ENCODE results near the gene TRIM73. TPM values are rescaled to one million over a fixed set of nuclear protein-coding genes. Genes with fewer than 3 reads are reported as not detected.
"Not testable (repeated sequence)": the region's sequence is repeated elsewhere in the genome, so short reads cannot be mapped to it uniquely, and the experiment has no call there.

The TRIM73 gene
- 1 to 10 TPM; 2.8 to 9.3 (median 4.6) TPM for total RNA-seq

DNA sequence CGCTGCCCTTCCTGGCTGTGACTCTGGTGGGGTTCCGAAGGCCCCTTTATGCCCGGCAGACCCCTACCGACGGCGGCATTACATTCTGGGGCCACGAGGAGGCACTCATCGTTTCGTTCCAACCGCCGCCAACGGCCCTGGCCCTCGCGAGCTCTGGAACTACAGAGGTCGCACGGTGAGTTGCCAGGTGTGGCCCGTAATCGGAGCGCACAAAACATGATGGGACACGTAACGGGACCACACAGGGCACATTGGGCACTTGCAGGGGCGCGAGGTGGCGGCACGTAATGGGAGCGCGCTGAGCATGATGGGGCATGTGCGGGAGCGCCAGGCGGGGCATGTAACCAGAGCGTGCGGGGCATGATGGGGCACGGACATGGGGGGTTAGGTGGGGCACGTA is at the start of gene TRIM73:
TRIM73 (plus strand) TSS at position 301 of the 400 bp plus-strand sequence. CDS start 3,305 bp downstream, outside the sequence.
- H3K9me3 ChIP-seq; H3K27me3 ChIP-seq; H3K36me3 ChIP-seq; H3K27ac ChIP-seq; H3K4me1 ChIP-seq; DNase-seq (ENCODE audit: low spot score in 2 of 2); H3K4me3 ChIP-seq: not testable (repeated sequence)
- WGBS, 2 donors, result no CpG with 5 or more reads among the region's 34 CpGs

GRCh38 chr7:75358671-75359541 is 36.5 kb upstream of the TRIM73 start:
- DNase-seq (ENCODE audit: low spot score in 2 of 2); H3K4me1 ChIP-seq; H3K9me3 ChIP-seq; H3K36me3 ChIP-seq; H3K27me3 ChIP-seq: not testable (repeated sequence)
- H3K4me3 ChIP-seq, result peak overlapping the region in 3 of 4 donors; percentile 28 to 49 (median 34)
- H3K27ac ChIP-seq, result peak overlapping the region in 2 of 4 donors; percentile 34 to 69
- no CpG with 5 or more reads among the region's 70 CpGs for WGBS, 2 donors

GRCh38 chr7:75359542-75359848 is 35.9 kb upstream of the TRIM73 start:
- H3K27ac ChIP-seq, result peak overlapping the region in 1 of 4 donors; percentile 69
- not testable (repeated sequence) for H3K4me1 ChIP-seq; H3K27me3 ChIP-seq; DNase-seq (ENCODE audit: low spot score in 2 of 2); H3K9me3 ChIP-seq; H3K36me3 ChIP-seq
- H3K4me3 ChIP-seq, result peak overlapping the region in 3 of 4 donors; percentile 28 to 49 (median 34)
- WGBS, 2 donors, result no CpG with 5 or more reads among the region's 29 CpGs

DNA sequence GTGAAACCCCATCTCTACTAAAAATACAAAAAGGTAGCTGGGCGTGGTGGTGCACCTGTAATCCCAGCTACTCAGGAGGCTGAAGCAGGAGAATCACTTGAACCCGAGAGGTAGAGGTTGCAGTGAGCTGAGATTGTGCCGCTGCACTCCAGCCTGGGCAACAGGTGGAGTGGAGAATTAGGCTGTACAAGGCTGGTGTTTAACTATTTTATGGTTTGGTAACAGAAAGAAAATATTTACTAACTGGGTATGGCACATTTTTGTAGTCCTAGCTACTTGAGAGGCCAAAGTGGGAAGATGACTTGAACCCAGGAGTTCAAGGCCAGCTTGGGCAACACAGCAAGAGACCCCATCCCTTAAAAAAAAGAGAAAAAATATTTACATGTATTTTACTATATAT is 31.4 kb upstream of the TRIM73 start:
- no CpG with 5 or more reads among the region's 3 CpGs for WGBS, 2 donors
- not testable (repeated sequence) for H3K27ac ChIP-seq; H3K27me3 ChIP-seq; H3K9me3 ChIP-seq; H3K36me3 ChIP-seq; H3K4me1 ChIP-seq; DNase-seq (ENCODE audit: low spot score in 2 of 2); H3K4me3 ChIP-seq

DNA sequence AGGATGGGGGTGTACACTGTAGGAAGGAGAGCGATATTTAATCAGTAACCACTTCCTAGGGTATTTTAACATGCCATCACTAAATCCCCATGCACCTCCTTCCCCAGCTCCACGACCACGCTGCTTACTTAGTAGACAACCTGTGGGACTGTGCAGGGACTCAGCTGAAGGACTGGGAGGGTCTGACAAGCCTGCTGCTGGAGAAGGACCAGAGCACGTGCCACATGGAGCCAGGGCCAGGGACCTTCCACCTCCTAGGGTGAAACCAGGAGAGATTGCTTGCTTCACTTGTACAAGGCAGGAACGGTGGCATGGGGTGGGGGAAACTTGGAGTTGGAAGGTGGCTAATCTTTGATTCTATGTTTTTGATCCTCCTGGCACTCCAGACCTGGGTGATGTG is 28.8 kb upstream of the TRIM73 start:
- not testable (repeated sequence) for H3K4me1 ChIP-seq; H3K27ac ChIP-seq; H3K4me3 ChIP-seq; H3K27me3 ChIP-seq; DNase-seq (ENCODE audit: low spot score in 2 of 2); H3K9me3 ChIP-seq; H3K36me3 ChIP-seq
- WGBS, 2 donors, result no CpG with 5 or more reads among the region's 5 CpGs

DNA sequence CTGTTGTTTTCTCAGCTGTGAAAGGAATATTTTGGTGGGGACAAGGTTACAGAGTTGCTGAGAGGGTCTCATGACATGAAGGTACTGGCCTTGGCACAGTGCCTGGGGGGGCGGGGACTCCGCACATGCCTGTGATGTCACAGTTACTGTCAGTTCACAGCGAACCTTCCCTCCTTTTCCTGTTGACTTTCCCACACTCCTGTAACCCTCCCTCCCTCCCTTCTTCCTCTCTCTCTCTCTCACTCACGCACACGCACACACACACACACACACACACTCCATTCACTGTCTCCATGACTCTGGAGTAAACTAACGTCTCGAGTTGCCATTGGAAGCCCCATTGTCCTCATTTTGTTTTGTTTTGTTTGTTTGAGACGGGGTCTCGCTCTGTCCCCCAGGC is 28.1 kb upstream of the TRIM73 start:
- no CpG with 5 or more reads among the region's 9 CpGs for WGBS, 2 donors
- not testable (repeated sequence) for H3K27me3 ChIP-seq; DNase-seq (ENCODE audit: low spot score in 2 of 2); H3K9me3 ChIP-seq; H3K4me1 ChIP-seq; H3K27ac ChIP-seq; H3K4me3 ChIP-seq; H3K36me3 ChIP-seq

- H3K9me3 ChIP-seq; H3K36me3 ChIP-seq; H3K27me3 ChIP-seq; H3K27ac ChIP-seq; DNase-seq (ENCODE audit: low spot score in 2 of 2); H3K4me3 ChIP-seq; H3K4me1 ChIP-seq: not testable (repeated sequence)
- no CpG with 5 or more reads among the region's 4 CpGs for WGBS, 2 donors
These were observed 21.3 kb upstream of the TRIM73 start for GRCh38 chr7:75374144-75374518.

GRCh38 chr7:75374519-75375317 is 20.7 kb upstream of the TRIM73 start:
- not testable (repeated sequence) for H3K4me3 ChIP-seq; H3K36me3 ChIP-seq; H3K27ac ChIP-seq; DNase-seq (ENCODE audit: low spot score in 2 of 2); H3K27me3 ChIP-seq; H3K9me3 ChIP-seq; H3K4me1 ChIP-seq
- no CpG with 5 or more reads among the region's 17 CpGs for WGBS, 2 donors

- no CpG with 5 or more reads among the region's 6 CpGs for WGBS, 2 donors
- H3K36me3 ChIP-seq; H3K9me3 ChIP-seq; H3K4me3 ChIP-seq; H3K27ac ChIP-seq; DNase-seq (ENCODE audit: low spot score in 2 of 2); H3K27me3 ChIP-seq; H3K4me1 ChIP-seq: not testable (repeated sequence)
These were observed 2.2 kb upstream of the TRIM73 start for GRCh38 chr7:75393194-75393593.

DNA sequence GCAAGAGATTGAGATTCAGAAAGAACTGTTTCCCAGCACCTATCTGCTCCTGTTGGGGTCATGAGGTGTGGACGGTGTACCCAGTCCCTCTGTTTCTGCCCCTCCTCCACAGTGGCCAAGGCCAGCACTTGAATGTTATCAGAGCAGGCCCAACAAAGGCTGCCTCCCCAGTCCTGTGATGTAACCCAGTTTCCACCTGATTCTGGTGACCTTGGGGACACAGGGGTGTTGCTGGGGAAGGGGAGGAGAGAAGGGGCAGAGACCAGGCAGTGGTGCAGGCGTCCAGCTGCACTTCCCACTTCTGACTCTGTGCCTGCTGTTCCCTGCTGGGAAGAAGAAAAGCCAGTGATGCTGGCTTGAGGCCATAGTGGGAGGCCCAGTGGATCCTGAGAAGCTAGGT is 2.4 kb downstream of the TRIM73 start:
- not testable (repeated sequence) for H3K4me1 ChIP-seq; DNase-seq (ENCODE audit: low spot score in 2 of 2); H3K36me3 ChIP-seq; H3K27me3 ChIP-seq; H3K27ac ChIP-seq; H3K4me3 ChIP-seq; H3K9me3 ChIP-seq
- WGBS, 2 donors, result no CpG with 5 or more reads among the region's 2 CpGs

DNA sequence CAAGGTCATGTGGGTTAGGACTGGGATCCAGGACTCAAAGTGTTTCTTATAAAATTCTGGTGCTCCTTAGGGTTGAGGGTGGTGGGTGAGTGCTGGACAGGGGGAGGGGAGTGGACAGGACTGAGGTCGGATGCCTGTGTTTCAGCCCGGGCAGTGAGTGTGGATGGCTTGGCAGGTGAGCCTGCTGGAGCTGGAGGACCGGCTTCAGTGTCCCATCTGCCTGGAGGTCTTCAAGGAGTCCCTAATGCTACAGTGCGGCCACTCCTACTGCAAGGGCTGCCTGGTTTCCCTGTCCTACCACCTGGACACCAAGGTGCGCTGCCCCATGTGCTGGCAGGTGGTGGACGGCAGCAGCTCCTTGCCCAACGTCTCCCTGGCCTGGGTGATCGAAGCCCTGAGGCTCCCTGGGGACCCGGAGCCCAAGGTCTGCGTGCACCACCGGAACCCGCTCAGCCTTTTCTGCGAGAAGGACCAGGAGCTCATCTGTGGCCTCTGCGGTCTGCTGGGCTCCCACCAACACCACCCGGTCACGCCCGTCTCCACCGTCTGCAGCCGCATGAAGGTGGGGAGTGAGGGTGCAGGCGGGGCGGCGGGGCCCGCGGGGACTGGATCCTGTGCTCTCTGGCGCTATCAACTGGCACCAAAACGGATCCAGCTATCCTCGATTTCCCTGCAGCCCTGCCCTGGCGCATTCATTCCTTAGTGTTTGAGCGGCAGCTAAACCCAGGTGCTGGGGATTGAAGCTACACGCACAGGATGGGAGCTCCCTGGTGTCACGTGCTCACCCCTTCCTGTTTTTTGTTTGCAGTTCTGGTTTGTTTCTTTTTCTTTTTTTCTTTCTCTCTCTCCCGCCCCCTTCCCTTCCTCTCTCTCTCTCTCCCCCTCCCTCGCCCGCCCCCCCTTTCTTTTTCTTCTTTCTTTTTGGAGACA is 3.6 kb downstream of the TRIM73 start:
- H3K4me3 ChIP-seq; H3K36me3 ChIP-seq; H3K9me3 ChIP-seq; DNase-seq (ENCODE audit: low spot score in 2 of 2); H3K27ac ChIP-seq; H3K27me3 ChIP-seq; H3K4me1 ChIP-seq: not testable (repeated sequence)
- no CpG with 5 or more reads among the region's 34 CpGs for WGBS, 2 donors

DNA sequence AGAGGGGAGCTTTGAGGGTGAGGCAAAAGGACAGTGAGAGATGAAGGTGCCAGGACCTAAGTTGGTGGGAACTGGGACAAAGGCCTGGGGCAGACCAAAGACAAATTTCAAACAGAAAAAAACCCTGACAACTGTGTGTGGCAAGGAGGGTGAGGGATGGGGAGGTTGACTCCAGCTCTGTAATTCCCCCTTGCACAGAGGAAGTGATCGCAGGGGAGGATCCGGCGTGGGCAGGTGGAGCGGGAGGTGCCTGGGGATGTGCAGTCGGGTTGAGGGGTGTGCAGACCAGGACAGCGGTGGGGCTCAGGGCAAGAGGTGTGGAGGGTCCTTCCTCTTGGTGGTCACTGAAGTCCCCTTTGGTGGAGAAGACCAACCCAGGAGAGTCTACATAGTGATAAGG is 5.1 kb downstream of the TRIM73 start:
- not testable (repeated sequence) for H3K4me3 ChIP-seq; H3K9me3 ChIP-seq; H3K4me1 ChIP-seq; DNase-seq (ENCODE audit: low spot score in 2 of 2); H3K36me3 ChIP-seq; H3K27me3 ChIP-seq; H3K27ac ChIP-seq
- WGBS, 2 donors, result no CpG with 5 or more reads among the region's 6 CpGs

All from tibial nerve (tissue), 4 donors.